ENCODE measurements around the gene ITGB6. TPM values are rescaled to one million over a fixed set of nuclear protein-coding genes. Genes with fewer than 3 reads are reported as not detected.
A peak's percentile ranks its signal among the peaks of the same experiment; 100 is the strongest.
"Not testable (repeated sequence)": the region's sequence is repeated elsewhere in the genome, so short reads cannot be mapped to it uniquely, and the experiment has no call there.

ITGB6 gene
- polyA plus RNA-seq, 1 experiment, result not detected

DNA sequence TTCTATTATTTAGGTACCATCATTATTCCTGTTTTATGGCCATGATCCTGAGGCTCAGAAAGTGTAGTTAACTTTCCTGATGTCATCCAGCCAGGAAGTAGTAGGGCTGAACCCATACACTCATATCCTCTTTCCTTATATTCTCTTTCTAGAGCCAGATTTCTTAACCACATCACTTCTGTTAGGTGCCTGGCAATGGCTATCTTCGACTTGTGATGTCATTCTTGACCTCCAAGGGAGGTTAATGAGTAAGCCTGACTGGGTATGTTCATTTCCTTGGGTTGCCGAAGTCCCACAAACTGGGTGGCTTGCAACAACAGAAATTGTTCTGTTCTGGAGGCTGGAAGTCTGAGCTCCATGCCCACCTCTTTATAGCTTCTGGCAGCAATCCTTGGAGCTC lies 43.4 kb downstream of the ITGB6 start:
- Histone ChIP-seq H3K9me3 (ENCODE audit: control insufficient read depth, insufficient read depth, low read length) (no peaks in the 10 kb centered on the region), H3K27me3 (ENCODE audit: control insufficient read depth, insufficient read depth, low read length) (no peaks in the 10 kb centered on the region), H3K27ac (ENCODE audit: low read depth, low read length) (no peak overlapping the region), H3K4me3 (ENCODE audit: low read depth, low read length) (no peak overlapping the region)
- TF ChIP-seq, protein P1, sequence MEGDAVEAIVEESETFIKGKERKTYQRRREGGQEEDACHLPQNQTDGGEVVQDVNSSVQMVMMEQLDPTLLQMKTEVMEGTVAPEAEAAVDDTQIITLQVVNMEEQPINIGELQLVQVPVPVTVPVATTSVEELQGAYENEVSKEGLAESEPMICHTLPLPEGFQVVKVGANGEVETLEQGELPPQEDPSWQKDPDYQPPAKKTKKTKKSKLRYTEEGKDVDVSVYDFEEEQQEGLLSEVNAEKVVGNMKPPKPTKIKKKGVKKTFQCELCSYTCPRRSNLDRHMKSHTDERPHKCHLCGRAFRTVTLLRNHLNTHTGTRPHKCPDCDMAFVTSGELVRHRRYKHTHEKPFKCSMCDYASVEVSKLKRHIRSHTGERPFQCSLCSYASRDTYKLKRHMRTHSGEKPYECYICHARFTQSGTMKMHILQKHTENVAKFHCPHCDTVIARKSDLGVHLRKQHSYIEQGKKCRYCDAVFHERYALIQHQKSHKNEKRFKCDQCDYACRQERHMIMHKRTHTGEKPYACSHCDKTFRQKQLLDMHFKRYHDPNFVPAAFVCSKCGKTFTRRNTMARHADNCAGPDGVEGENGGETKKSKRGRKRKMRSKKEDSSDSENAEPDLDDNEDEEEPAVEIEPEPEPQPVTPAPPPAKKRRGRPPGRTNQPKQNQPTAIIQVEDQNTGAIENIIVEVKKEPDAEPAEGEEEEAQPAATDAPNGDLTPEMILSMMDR (IDR thresholded peaks at IDR 0.05; ENCODE audit: low read depth, low read length), result no peak
- ChIA-PET POLR2A (no interaction called here), CTCF (no interaction called here)
- peak; percentile 6 for DNase-seq (ENCODE audit: low read depth, low spot score)

DNA sequence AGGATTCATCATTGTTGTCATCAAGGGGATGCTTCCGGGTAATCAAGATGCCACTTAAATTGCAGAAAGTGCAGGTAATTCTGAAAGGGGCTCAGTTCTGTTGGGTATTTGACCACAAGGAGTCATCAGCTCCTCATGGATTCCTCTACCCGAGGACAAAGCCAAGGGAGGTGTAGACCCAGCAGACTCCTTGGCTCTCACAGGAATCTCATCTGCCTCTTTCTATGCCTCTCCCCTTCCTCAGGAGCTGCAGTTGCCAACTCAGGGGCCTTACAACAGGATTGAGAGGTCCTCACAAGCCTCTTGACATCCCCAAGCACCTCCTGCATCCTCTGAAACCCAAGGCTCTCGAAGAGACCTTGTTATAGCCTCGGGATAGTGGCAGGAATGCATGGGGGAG lies 44.0 kb downstream of the ITGB6 start:
- H3K9me3 ChIP-seq (ENCODE audit: control insufficient read depth, insufficient read depth, low read length), result no peaks in the 10 kb centered on the region
- no peak overlapping the region for H3K27ac ChIP-seq (ENCODE audit: low read depth, low read length)
- no peak for DNase-seq (ENCODE audit: low read depth, low spot score)
- TF ChIP-seq, protein P1 (IDR thresholded peaks at IDR 0.05; ENCODE audit: low read depth, low read length), result no peak
- no peaks in the 10 kb centered on the region for H3K27me3 ChIP-seq (ENCODE audit: control insufficient read depth, insufficient read depth, low read length)
- ChIA-PET POLR2A (no interaction called here), CTCF (no interaction called here)
- H3K4me3 ChIP-seq (ENCODE audit: low read depth, low read length), result no peak overlapping the region

DNA sequence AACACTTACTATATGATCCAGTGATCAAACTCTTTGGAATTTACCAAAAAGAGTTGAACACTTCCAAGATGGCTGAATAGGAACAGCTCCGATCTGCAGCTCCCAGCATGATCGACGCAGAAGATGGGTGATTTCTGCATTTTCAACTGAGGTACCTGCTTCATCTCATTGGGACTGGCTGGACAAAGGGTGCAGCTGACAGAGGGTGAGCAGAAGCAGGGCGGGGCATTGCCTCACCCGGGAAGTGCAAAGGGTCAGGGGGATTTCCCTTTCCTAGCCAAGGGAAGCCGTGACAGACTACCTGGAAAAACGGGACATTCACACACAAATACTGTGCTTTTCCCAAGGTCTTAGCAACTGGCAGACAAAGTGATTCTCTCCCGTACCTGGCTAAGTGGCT lies 51.7 kb downstream of the ITGB6 start:
- H3K27me3 ChIP-seq (ENCODE audit: control insufficient read depth, insufficient read depth, low read length); POLR2A ChIA-PET; CTCF ChIA-PET; H3K9me3 ChIP-seq (ENCODE audit: control insufficient read depth, insufficient read depth, low read length); DNase-seq (ENCODE audit: low read depth, low spot score); H3K4me3 ChIP-seq (ENCODE audit: low read depth, low read length); H3K27ac ChIP-seq (ENCODE audit: low read depth, low read length): not testable (repeated sequence)

DNA sequence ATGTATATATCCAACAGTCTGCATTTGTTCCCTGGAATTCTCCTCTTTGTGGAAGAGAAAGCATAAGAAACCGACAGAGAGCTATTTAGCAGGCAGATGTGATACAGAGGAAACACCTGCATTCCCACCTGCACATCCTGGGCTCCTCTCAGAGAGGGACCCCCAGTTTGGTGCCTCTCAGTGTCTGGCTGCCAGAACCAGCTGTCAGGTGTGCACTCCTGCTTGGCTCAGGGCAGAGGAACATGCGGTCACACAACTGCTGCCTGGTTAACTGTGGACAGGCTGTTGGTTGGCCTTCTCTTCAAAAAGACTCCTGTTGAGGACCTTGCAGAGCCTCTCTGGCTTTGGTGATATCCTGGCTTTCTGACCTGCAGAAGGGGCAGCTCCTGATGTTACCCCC lies 54.6 kb downstream of the ITGB6 start:
- TF ChIP-seq, protein P1 (IDR thresholded peaks at IDR 0.05; ENCODE audit: low read depth, low read length), result no peak
- no peak for DNase-seq (ENCODE audit: low read depth, low spot score)
- CTCF ChIA-PET, result no interaction called here

DNA sequence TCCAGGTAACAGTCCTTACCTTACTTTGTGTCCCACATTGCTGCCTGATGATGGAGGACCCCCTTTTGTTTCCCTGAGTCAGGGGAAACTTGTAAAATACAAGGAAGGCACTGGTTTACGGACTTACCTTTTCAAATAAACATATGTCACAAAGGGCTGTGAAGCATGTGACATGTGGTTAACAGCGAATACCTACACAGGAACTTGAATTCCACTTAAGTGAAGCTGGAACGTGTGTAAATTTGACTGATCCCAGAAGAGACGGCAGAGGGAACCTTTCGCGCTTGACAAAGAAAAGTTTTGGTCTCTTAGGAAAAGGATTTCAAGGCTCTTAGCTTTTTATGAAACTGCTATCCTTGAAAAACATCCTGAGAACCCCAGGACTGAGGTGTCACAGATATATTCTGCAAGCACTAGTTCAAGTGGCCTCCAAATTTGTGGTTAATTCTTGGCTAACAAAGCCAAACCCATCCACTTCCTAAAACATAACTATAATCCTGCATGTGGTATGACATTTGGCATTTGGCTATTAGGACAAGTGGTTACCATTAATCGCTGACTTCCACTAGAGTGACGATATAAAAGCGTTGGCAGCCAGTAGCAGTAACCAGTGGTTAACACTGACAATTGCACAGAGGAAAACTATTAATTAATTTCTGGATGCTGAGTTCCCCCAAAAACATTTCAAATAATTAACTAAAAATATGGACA lies 55.6 kb downstream of the ITGB6 start:
- no peaks in the 10 kb centered on the region for H3K9me3 ChIP-seq (ENCODE audit: control insufficient read depth, insufficient read depth, low read length)
- no peak for DNase-seq (ENCODE audit: low read depth, low spot score)
- POLR2A ChIA-PET, result no interaction called here
- no peak overlapping the region for H3K27ac ChIP-seq (ENCODE audit: low read depth, low read length)
- TF ChIP-seq, protein P1 (IDR thresholded peaks at IDR 0.05; ENCODE audit: low read depth, low read length), result no peak
- peaks cover 4% of the 10 kb centered on the region for H3K27me3 ChIP-seq (ENCODE audit: control insufficient read depth, insufficient read depth, low read length)
- CTCF ChIA-PET, result no interaction called here
- no peak overlapping the region for H3K4me3 ChIP-seq (ENCODE audit: low read depth, low read length)

More for the DNA sequence above, 54.6 kb downstream of the ITGB6 start:
- Histone ChIP-seq H3K27ac (ENCODE audit: low read depth, low read length) (no peak overlapping the region), H3K27me3 (ENCODE audit: control insufficient read depth, insufficient read depth, low read length) (peaks cover 4% of the 10 kb centered on the region), H3K9me3 (ENCODE audit: control insufficient read depth, insufficient read depth, low read length) (no peaks in the 10 kb centered on the region), H3K4me3 (ENCODE audit: low read depth, low read length) (no peak overlapping the region)
- POLR2A ChIA-PET, result no interaction called here

Data from AG04450 (cell line).